ENCODE results near the gene KRTAP10-1. TPM values are rescaled to one million over a fixed set of nuclear protein-coding genes. Genes with fewer than 3 reads are reported as not detected.

The KRTAP10-1 gene
- total RNA-seq, 1 experiment from 2014 or later = not detected

DNA sequence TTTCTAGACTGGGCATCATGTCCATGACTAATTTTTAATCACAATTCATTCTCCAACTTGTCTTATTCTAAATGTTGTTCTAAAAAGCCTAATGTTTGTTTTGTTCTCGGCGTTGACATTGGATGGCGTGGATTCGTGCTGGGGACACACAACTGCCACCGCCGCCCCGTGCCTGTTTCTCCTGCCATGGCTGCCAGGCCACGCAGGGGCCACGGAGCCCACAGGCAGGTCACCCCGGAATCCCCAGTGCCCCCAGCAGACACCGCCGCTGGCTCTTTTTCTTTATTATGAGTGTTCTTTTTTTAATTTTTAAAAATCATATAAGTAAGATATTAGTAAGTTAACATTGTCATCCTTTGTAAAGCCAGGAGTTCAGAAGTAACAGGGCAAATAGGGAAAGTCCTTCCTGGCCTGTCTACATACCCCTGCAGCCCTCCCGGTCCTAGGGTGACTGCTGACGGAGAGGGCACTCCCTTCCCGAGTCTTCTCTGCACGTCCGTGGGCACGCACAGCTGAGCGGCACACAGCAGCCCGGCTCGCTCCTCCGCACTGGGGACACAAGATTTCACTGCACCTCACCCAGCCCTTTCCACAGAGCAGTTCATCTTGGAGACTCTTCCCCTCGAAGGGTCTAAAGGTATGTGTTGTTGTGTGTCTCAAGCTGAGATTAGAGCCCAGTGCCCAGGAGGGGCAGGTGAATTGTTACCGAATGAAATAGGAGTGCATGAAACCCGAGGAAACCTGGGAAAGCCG lies 32.1 kb downstream of the KRTAP10-1 start:
- no TSS peak for BruUV-seq (replicated peaks)
- Histone ChIP-seq H3K27me3 (ENCODE audit: control insufficient read depth, insufficient read depth, low read length) (no peaks in the 10 kb centered on the region), H3K36me3 (ENCODE audit: control insufficient read depth, insufficient read depth, low read length) (no peaks in the 10 kb centered on the region), H3K4me1 (ENCODE audit: control insufficient read depth, insufficient read depth, low read length) (no peaks in the 10 kb centered on the region), H3K9me3 (ENCODE audit: control insufficient read depth, insufficient read depth, low read depth, low read length) (no peaks in the 10 kb centered on the region), H3K27ac (ENCODE audit: low read length) (no peak overlapping the region), H3K4me3 (ENCODE audit: low read depth in 2 of 2, low read length in 2 of 2) (no peak overlapping the region)
- CTCF ChIA-PET = interaction anchor here (0.6 kb wide), 1 partner anchor 91 kb away, joined by 5 read pairs; no protein-coding TSS in a partner anchor
- ATAC-seq (no peak), DNase-seq (ENCODE audit: low read depth, low spot score) (no peak)
- POLR2A ChIA-PET = no interaction called here
- TF ChIP-seq, protein P1, sequence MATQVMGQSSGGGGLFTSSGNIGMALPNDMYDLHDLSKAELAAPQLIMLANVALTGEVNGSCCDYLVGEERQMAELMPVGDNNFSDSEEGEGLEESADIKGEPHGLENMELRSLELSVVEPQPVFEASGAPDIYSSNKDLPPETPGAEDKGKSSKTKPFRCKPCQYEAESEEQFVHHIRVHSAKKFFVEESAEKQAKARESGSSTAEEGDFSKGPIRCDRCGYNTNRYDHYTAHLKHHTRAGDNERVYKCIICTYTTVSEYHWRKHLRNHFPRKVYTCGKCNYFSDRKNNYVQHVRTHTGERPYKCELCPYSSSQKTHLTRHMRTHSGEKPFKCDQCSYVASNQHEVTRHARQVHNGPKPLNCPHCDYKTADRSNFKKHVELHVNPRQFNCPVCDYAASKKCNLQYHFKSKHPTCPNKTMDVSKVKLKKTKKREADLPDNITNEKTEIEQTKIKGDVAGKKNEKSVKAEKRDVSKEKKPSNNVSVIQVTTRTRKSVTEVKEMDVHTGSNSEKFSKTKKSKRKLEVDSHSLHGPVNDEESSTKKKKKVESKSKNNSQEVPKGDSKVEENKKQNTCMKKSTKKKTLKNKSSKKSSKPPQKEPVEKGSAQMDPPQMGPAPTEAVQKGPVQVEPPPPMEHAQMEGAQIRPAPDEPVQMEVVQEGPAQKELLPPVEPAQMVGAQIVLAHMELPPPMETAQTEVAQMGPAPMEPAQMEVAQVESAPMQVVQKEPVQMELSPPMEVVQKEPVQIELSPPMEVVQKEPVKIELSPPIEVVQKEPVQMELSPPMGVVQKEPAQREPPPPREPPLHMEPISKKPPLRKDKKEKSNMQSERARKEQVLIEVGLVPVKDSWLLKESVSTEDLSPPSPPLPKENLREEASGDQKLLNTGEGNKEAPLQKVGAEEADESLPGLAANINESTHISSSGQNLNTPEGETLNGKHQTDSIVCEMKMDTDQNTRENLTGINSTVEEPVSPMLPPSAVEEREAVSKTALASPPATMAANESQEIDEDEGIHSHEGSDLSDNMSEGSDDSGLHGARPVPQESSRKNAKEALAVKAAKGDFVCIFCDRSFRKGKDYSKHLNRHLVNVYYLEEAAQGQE (IDR thresholded peaks at IDR 0.05; ENCODE audit: insufficient read depth in 1 of 2, low read depth in 2 of 2, low read length in 1 of 2) = no peak
- TF ChIP-seq SIN3A (IDR thresholded peaks at IDR 0.05; ENCODE audit: borderline replicate concordance, insufficient read depth, low read depth, low read length) (no peak), TCF7L2 (IDR thresholded peaks at IDR 0.05; ENCODE audit: low read depth, low read length) (no peak), POLR2AphosphoS5 (IDR thresholded peaks at IDR 0.05; ENCODE audit: low read depth, low read length) (no peak)
- TF ChIP-seq, protein P2, sequence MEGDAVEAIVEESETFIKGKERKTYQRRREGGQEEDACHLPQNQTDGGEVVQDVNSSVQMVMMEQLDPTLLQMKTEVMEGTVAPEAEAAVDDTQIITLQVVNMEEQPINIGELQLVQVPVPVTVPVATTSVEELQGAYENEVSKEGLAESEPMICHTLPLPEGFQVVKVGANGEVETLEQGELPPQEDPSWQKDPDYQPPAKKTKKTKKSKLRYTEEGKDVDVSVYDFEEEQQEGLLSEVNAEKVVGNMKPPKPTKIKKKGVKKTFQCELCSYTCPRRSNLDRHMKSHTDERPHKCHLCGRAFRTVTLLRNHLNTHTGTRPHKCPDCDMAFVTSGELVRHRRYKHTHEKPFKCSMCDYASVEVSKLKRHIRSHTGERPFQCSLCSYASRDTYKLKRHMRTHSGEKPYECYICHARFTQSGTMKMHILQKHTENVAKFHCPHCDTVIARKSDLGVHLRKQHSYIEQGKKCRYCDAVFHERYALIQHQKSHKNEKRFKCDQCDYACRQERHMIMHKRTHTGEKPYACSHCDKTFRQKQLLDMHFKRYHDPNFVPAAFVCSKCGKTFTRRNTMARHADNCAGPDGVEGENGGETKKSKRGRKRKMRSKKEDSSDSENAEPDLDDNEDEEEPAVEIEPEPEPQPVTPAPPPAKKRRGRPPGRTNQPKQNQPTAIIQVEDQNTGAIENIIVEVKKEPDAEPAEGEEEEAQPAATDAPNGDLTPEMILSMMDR (IDR thresholded peaks at IDR 0.05) = no peak
- in situ Hi-C loops (cut with HindIII; ENCODE audit: low pct_unique_long_range_greater_than_20kb, low sequenced_read_pairs) = no loop called here
- intact Hi-C loops (cut with micrococcal nuclease; ENCODE audit: unreplicated experiment) = no loop called here

DNA sequence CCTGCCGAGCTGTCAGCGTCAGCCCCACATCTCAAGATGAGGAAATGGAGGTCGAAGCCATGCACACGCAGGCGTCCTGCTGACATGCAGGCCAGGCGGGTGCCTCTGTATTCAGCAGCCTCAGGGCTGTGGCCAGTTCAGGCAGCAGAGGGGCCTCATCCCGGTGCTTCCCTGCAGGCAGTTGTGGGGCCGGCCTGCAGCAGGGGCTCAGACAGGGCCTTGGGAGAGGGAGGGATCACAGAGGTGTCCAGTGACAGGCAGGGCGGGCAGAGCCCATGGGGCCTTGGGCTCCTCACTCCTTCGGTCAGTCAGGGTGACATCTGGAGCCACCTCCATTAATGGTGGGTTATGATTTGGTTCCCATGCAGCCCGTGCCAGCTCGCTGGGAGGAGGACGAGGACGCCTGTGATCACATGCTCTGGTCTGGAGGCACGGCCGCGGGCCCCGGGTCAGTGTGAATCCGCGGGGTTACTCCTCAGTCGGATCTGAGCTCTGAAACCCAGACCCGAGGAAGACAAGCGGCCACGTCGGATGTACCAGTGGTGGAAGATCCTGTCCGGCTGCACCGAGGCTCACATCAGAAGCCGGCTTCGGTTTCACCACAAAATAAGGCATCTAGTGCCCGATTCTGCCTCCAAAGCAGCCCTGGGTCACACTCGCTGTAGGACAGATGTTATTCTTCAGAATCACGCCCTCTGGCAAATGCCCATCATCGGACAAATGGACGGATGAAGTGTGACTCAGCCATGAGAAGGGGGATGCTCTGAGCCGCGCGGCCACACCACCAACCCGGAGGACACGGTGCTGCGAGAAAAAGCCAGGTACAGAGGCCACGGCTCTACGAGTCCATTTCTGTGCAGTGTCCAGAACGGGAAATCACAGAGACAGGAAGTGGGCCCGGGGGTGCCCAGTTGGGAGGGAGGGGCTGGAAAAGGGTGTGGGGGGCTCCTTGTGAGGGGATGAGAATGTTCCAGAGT lies 33.4 kb downstream of the KRTAP10-1 start:
- BruUV-seq (replicated peaks) = no TSS peak
- H3K4me3 ChIP-seq (ENCODE audit: low read depth in 2 of 2, low read length in 2 of 2) = no peak overlapping the region
- TF ChIP-seq TCF7L2 (IDR thresholded peaks at IDR 0.05; ENCODE audit: low read depth, low read length) (no peak), POLR2AphosphoS5 (IDR thresholded peaks at IDR 0.05; ENCODE audit: low read depth, low read length) (no peak)
- TF ChIP-seq, protein P1 (IDR thresholded peaks at IDR 0.05; ENCODE audit: insufficient read depth in 1 of 2, low read depth in 2 of 2, low read length in 1 of 2) = no peak
- POLR2A ChIA-PET = no interaction called here
- ATAC-seq = no peak
- H3K27ac ChIP-seq (ENCODE audit: low read length) = no peak overlapping the region
- H3K27me3 ChIP-seq (ENCODE audit: control insufficient read depth, insufficient read depth, low read length) = no peaks in the 10 kb centered on the region
- CTCF ChIA-PET = no interaction called here
- DNase-seq (ENCODE audit: low read depth, low spot score) = no peak
- in situ Hi-C loops (cut with HindIII; ENCODE audit: low pct_unique_long_range_greater_than_20kb, low sequenced_read_pairs) (no loop called here), intact Hi-C loops (cut with micrococcal nuclease; ENCODE audit: unreplicated experiment) (no loop called here)
- no peaks in the 10 kb centered on the region for H3K9me3 ChIP-seq (ENCODE audit: control insufficient read depth, insufficient read depth, low read depth, low read length)
- no peaks in the 10 kb centered on the region for H3K4me1 ChIP-seq (ENCODE audit: control insufficient read depth, insufficient read depth, low read length)
- H3K36me3 ChIP-seq (ENCODE audit: control insufficient read depth, insufficient read depth, low read length) = no peaks in the 10 kb centered on the region
